ENCODE measurements around the gene MAGI2.

GRCh38 chr7:79462390-79462789 lies 8.9 kb upstream of the MAGI2 start:
- TF ChIP-seq POLR2A (IDR thresholded peaks at IDR 0.05; ENCODE audit: low read depth, low read length) = no peak
- TF ChIP-seq CTCF (IDR thresholded peaks at IDR 0.05; ENCODE audit: extremely low read depth in 1 of 2, insufficient read depth in 1 of 2, low read depth in 1 of 2, low read length in 2 of 2) = no peak
